PC-9 (cell line): ENCODE results near the gene NIPSNAP3A. TPM values are rescaled to one million over a fixed set of nuclear protein-coding genes. Genes with fewer than 3 reads are reported as not detected.
A peak's percentile ranks its signal among the peaks of the same experiment; 100 is the strongest.
"Not testable (repeated sequence)": the region's sequence is repeated elsewhere in the genome, so short reads cannot be mapped to it uniquely, and the experiment has no call there.

Experiments
- Bru-seq: library from RNA; stranded (reverse); fragments of 400-500 nt; gene quantifications from one replicate; lab custom pipeline; 2021; lab: Mats Ljungman, UMichigan
- BruChase-seq, 2 experiments: library from RNA; stranded (reverse); fragments of 400-500 nt; gene quantifications; one replicate each; lab custom pipeline; 2021; lab: Mats Ljungman, UMichigan
- BruUV-seq: library from RNA; stranded (reverse); fragments of 400-500 nt; replicated peaks from 2 replicates; lab custom pipeline; 2021; lab: Mats Ljungman, UMichigan
- CTCF ChIA-PET: fragments of 300-600 bp; sonication (Branson Sonifier 250); formaldehyde crosslinking; loops from one replicate; lab custom pipeline; 2022; ENCODE audit warnings: antibody characterized with exemption; lab: Charles Lee
- POLR2A ChIA-PET: fragments of 300-600 bp; sonication (Branson Sonifier 250); formaldehyde crosslinking; loops from one replicate; lab custom pipeline; 2022; ENCODE audit warnings: antibody characterized with exemption; ENCODE audit not compliant: unreplicated experiment; lab: Charles Lee
- DNase-seq, 2 experiments: peaks; one replicate each; pipeline versions ENCODE4 v3.0.0 to v3.0.0-alpha.2; 2015 to 2022; ENCODE audit warnings: mixed read lengths in 1 of 2
- H2AFZ ChIP-seq: fragments of 200-600 bp; sonication (generic); 2 replicates; pipeline ENCODE4 v1.8.1; 2017; ENCODE audit warnings: antibody characterized with exemption
- H3F3A ChIP-seq: fragments of 200-600 bp; sonication (generic); 2 replicates; pipeline ENCODE4 v1.8.1; 2017; ENCODE audit warnings: antibody characterized with exemption, mild to moderate bottlenecking, low read depth; ENCODE audit not compliant: insufficient read depth
- H3K27ac ChIP-seq: fragments of 200-600 bp; sonication (generic); 2 replicates; pipeline ENCODE4 v1.6.1; 2016; ENCODE audit warnings: mixed run types
- H3K27me3 ChIP-seq: fragments of 200-600 bp; sonication (generic); 2 replicates; pipeline ENCODE4 v1.6.1; 2016; ENCODE audit warnings: low read depth, mixed run types; ENCODE audit not compliant: insufficient read depth
- H3K36me3 ChIP-seq: fragments of 200-600 bp; sonication (generic); 2 replicates; pipeline ENCODE4 v1.6.1; 2016; ENCODE audit warnings: low read depth, mixed run types
- H3K4me1 ChIP-seq: fragments of 200-600 bp; sonication (generic); replicated peaks from 2 replicates; pipeline ENCODE4 v1.6.1; 2016; ENCODE audit warnings: mixed run types; ENCODE audit not compliant: insufficient read depth
- H3K4me2 ChIP-seq: fragments of 200-600 bp; sonication (generic); 2 replicates; pipeline ENCODE4 v1.6.1; 2017; ENCODE audit warnings: mixed run types
- H3K4me3 ChIP-seq: fragments of 200-600 bp; sonication (generic); 2 replicates; pipeline ENCODE4 v1.6.1; 2016; ENCODE audit warnings: mixed run types
- H3K79me2 ChIP-seq: fragments of 200-600 bp; sonication (generic); 2 replicates; pipeline ENCODE4 v1.6.1; 2017; ENCODE audit warnings: low read depth, mixed run types
- H3K9me2 ChIP-seq: fragments of 200-600 bp; sonication (generic); 2 replicates; pipeline ENCODE4 v1.8.1; 2017; ENCODE audit warnings: mild to moderate bottlenecking; ENCODE audit not compliant: insufficient read depth
- H3K9me3 ChIP-seq: fragments of 200-600 bp; sonication (generic); 2 replicates; pipeline ENCODE4 v1.8.1; 2016; ENCODE audit warnings: low read depth; ENCODE audit not compliant: insufficient read depth
- H4K20me1 ChIP-seq: fragments of 200-600 bp; sonication (generic); 2 replicates; pipeline ENCODE4 v1.8.1; 2017; ENCODE audit not compliant: insufficient read depth
- CTCF ChIP-seq: fragments of 200-600 bp; sonication (generic); conservative IDR thresholded peaks from 2 replicates; pipeline ENCODE4 v1.6.1; 2017; ENCODE audit warnings: mixed run types, antibody characterized with exemption, mild to moderate bottlenecking, moderate library complexity
- EZH2 ChIP-seq: fragments of 200-600 bp; sonication (generic); IDR thresholded peaks from 2 replicates; pipeline ENCODE4 v1.8.0; 2017; ENCODE audit warnings: antibody characterized with exemption, low read depth
- intact Hi-C: fragments of 100-400 bp; cut with micrococcal nuclease; formaldehyde crosslinking; loops from one replicate; pipeline ENCODE4 v1.10.0; 2022; ENCODE audit not compliant: unreplicated experiment
- long read RNA-seq: library from polyadenylated mRNA; stranded (forward); transcript quantifications from one replicate; pipeline ENCODE4 v2.0.0, GENCODE V29; 2022
- total RNA-seq: library from RNA; stranded (reverse); gene quantifications from 2 replicates; pipeline ENCODE4 v1.2.3, GENCODE V29; 2021

The NIPSNAP3A gene
- 19.8 and 21.4 TPM in 2 replicates for total RNA-seq
- percentile 62 among the genes with signal in this experiment for Bru-seq, nascent RNA
- BruChase-seq, experiment 1, labeled RNA remaining after a 2-hour chase = percentile 61 among the genes with signal in this experiment
- BruChase-seq, experiment 2, labeled RNA remaining after a 6-hour chase = percentile 55 among the genes with signal in this experiment
- long read RNA-seq, transcript NIPSNAP3A-201 (6 exons, 1,633 nt) = major isoform, 53 of 55 reads
- long read RNA-seq, partial matches to known transcripts = 1 of 55 reads
- long read RNA-seq, other reads (novel, unspliced or antisense) = 1 of 55 reads

- TF ChIP-seq EZH2 (no peak), CTCF (no peak)
- Histone ChIP-seq H3K9me2 (no peaks in the 10 kb centered on the region), H3K27me3 (no peaks in the 10 kb centered on the region), H2AFZ (peak within 1 kb of the TSS; percentile 100), H3K4me1 (peaks cover 19% of the 10 kb centered on the region), H3K27ac (peak within 1 kb of the TSS; percentile 47), H3F3A (no peaks in the 10 kb centered on the region), H3K79me2 (peaks cover 13% of the 10 kb centered on the region; the same call in 1 of the 2 replicates), H3K9me3 (no peaks in the 10 kb centered on the region), H3K36me3 (peaks cover 7% of the 10 kb centered on the region; the same call in 1 of the 2 replicates), H3K4me3 (peak within 1 kb of the TSS; percentile 94), H3K4me2 (peak within 1 kb of the TSS; percentile 97), H4K20me1 (no peaks in the 10 kb centered on the region)
- POLR2A ChIA-PET = interaction anchor here (0.5 to 1.0 kb wide), 4 partner anchors 495 to 1747 kb away, joined by 3 to 10 read pairs (median 4); no protein-coding TSS in a partner anchor
- intact Hi-C loops = loop anchor here (5.0 to 10.0 kb wide), 2 partner anchors 655 to 947 kb away; partner anchors contain the start of genes SMC2 and TMEM38B
- DNase-seq = peak; percentile 71 to 87
- TSS peak; percentile 80 for BruUV-seq
- CTCF ChIA-PET = no interaction called here
Observed at GRCh38 chr9:104747565-104748358, at the start of gene NIPSNAP3A. Gene NIPSNAP3A (plus strand): TSS chr9:104747683. CDS start chr9:104747793, 110 bp downstream.

DNA sequence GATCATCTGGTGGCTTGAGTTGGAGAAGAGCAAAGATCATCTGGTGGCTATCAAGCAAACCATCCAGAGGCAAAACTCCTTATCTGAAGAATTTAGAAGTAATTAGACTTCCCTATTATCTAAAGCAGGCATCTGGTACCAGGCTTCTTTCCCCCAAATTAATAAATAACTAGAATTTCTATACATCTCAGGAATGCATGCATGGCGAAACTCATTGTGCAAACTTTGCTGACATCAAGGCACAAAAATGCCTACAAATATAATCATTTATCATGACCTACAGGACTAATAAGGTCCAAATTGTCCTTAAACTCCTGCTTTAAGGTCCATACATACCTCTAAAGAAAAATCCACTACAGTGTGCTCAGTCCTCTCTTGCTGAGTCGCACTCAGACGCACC, 47.2 kb upstream of the NIPSNAP3A start:
- Histone ChIP-seq H3F3A (no peaks in the 10 kb centered on the region), H3K9me2 (no peaks in the 10 kb centered on the region), H3K9me3 (no peaks in the 10 kb centered on the region), H4K20me1 (no peaks in the 10 kb centered on the region; the same call in 1 of the 2 replicates), H3K4me2 (no peak overlapping the region), H3K79me2 (no peaks in the 10 kb centered on the region), H3K36me3 (no peaks in the 10 kb centered on the region), H2AFZ (no peak overlapping the region), H3K4me1 (no peaks in the 10 kb centered on the region), H3K4me3 (no peak overlapping the region), H3K27me3 (no peaks in the 10 kb centered on the region), H3K27ac (no peak overlapping the region)
- no peak for DNase-seq
- CTCF ChIA-PET = no interaction called here
- intact Hi-C loops = no loop called here
- TF ChIP-seq CTCF (no peak), EZH2 (no peak)
- no TSS peak for BruUV-seq
- POLR2A ChIA-PET = no interaction called here

DNA sequence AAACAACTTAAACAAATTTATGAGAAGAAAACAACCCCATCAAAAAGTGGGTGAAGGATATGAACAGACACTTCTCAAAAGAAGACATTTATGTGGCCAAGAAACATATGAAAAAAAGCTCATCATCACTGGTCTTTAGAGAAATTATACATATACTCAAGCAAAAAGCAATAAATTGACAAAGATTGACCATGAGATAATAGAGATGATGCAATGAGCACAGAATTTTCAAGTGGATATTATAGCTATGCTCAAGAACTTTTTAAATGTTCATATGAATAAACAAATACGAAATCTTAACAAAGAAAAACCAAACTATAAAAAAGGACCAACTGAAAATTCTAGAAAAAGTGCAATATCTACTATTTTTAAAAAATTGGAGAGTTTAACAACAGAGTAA, 38.7 kb upstream of the NIPSNAP3A start:
- H3F3A ChIP-seq, H3K4me3 ChIP-seq, H3K4me1 ChIP-seq, H4K20me1 ChIP-seq, H3K36me3 ChIP-seq, BruUV-seq, H3K4me2 ChIP-seq, intact Hi-C loops, H3K27ac ChIP-seq, H3K9me3 ChIP-seq, H2AFZ ChIP-seq, H3K9me2 ChIP-seq, DNase-seq, H3K79me2 ChIP-seq, H3K27me3 ChIP-seq, POLR2A ChIA-PET, CTCF ChIA-PET: not testable (repeated sequence)
